SH-SY5Y (cell line): ENCODE measurements around the gene KRT4.

Experiments
- GATA2 ChIP-seq: IDR thresholded peaks from 2 replicates; pipeline ENCODE4 v1.6.1; 2011; ENCODE audit warnings: mild to moderate bottlenecking, low read depth, low read length
- GATA3 ChIP-seq: IDR thresholded peaks from 2 replicates; pipeline ENCODE4 v1.6.1; 2011; ENCODE audit warnings: low read depth, mild to moderate bottlenecking, low read length, moderate library complexity

- TF ChIP-seq GATA2 (no peak), GATA3 (no peak)
Observed at GRCh38 chr12:52772188-52772587, 41.7 kb downstream of the KRT4 start.
